CD4-positive, alpha-beta T cell treated with Interleukin-4 for 4 hours (primary cell): ENCODE data around the gene GFPT1.
A peak's percentile ranks its signal among the peaks of the same experiment; 100 is the strongest.
"Not testable (repeated sequence)": the region's sequence is repeated elsewhere in the genome, so short reads cannot be mapped to it uniquely, and the experiment has no call there.

ENCODE experiments used
- DNase-seq: peaks from one replicate; pipeline ENCODE4 v3.0.0-alpha.2; 2020

The GFPT1 gene

DNA sequence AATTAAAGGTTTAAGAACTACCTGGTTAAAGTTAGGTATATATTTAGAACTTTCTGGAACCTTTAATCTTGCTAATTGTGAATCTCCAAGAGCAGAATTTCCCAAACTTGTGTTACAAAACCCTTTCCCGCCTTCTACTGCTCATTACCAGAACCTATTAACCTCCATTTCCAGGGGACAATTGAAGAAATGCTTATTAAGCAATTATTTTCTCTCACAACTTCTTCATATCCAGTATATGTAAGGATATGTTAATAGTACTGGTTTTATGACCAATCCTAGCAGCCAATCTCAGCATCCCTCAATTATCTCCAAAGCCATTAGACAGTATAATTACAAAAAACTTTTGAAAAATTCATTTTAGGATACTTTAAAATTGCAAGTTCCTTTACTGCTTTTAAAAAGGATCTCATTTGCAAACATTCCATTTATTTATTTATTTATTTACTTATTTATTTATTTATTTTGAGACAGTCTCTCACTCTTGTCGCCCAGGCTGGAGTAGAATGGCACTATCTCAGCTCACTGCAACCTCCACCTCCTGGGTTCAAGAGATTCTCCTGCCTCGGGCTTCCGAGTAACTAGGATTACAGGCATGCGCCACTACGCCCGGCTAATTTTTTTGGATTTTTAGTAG lies 3.7 kb downstream of the GFPT1 start:
- DNase-seq = no peak

DNA sequence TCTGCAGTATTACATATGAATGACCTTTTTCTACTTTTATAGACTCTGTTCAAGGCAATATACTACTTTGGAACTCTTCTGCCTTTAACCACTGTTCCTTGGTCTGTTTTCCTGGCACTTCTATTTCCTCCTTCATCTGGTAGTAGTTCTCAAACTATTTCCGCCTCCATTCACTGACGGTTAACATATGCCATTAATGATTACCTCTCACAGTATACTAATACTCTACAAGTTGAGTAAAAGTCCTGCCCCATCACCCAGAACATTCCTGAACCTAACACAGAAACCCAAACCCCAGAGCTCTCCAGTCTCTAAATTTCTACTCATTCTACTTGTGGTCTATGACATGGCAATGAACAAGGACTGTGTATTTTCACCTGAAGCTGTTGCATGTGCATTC lies 4.5 kb downstream of the GFPT1 start:
- no peak for DNase-seq

DNA sequence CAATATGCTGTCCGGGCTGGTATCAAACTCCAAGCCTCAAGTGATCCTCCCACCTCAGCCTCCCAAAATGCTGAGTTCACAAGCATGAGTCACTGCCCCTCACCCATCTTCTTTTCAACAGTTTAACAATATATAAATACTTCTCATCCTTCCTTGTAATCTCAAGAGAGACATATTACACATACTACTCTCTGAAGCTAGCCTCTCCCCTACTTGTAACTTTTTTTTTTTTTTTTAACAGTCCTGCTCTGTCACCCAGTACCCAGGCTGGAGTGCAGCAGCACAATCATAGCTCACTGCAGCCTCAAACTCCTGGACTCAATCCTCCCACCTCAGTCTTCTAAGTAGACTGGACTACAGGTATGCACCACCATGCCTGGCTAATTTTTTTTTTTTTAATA lies 5.7 kb downstream of the GFPT1 start:
- no peak for DNase-seq

DNA sequence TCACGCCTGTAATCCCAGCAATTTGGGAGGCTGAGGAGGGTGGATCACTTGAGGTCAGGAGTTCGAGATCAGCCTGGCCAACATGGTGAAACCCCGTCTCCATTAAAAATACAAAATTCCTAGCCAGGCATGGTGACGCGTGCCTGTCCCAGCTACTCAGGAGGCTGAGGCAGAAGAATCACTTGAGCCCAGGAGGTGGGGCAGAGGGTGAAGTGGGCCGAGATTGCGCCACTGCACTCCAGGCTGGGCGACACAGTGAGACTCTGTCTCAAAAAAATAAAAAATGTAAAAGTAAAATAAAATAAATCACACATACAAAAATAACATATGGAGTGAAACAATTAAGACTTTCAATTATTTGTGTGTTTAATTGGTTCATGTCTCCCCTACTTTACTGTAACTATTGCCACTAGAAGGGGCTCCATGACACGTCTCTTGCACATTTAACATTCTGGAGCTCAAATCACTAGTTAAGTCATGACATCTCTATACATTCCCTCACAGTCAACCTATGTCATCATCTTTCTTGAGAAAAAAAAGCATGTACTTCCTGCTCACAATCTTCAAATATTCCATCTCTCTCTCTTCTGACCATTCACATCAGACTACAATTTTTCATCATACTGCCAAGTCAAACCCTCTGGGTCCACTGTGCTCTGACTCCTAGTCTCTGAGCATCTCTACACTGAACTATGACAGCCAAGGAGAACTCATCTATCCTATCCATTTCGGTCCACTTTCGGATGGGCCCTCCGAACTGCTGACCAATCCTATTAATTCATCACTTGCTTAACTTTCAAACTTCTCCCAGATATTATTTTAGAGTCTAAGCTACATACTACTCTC lies 6.7 kb downstream of the GFPT1 start:
- DNase-seq = no peak

DNA sequence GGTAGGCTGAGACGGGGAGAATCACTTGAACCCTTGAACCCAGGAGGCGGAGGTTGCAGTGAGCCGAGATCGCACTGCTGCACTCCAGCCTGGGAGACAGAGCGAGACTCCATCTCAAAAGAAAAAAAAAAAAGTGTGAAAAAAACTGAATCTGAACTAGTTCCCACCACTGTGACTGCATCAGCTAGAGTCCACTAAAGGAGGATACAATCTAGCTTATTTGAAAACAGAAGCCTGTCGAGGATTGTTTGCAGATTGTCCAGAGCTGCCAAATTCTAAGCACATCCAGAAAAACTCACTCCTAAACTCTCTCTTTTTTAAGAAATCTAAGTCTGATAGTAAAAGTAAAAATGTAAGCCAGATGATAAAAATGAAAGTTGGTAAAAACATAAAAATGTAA lies 10.6 kb downstream of the GFPT1 start:
- DNase-seq = no peak

DNA sequence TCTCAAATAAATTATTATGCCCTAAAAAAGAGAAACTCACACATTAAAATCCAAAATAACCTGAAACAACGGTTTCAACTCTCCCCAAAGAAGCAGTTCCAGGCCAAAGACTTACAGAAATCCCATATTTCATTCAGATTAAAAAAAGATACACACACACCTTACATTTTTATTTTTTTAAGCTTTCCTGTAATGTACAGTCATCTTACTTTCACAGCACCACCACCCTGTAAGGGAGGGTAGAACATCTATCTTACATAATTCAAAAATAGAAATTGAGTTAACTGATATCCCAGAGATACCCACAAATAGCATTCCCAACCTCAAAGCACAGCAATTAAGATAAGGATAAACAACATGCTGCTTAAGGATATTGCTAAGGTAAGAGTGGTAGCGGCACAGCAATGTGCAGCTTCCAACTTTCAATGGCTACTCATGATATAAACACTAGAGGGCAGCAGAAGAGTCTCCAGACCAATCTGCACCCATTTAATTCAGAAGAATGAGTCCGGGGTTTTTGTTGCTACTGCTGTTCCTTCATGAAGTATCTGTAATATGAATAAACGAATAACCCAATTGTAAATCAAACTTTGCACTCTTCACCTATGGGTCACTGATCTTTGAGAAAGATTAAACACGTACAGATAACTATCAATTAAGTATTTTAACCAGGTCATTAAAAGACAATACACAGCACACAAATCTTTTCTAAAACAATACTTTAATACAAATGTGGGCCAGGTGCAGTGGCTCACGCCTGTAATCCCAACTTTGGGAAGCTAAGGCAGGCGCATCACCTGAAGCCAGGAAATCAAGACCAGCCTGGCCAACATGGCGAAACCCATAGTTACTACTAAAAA lies 11.3 kb downstream of the GFPT1 start:
- DNase-seq = peak; percentile 40

DNA sequence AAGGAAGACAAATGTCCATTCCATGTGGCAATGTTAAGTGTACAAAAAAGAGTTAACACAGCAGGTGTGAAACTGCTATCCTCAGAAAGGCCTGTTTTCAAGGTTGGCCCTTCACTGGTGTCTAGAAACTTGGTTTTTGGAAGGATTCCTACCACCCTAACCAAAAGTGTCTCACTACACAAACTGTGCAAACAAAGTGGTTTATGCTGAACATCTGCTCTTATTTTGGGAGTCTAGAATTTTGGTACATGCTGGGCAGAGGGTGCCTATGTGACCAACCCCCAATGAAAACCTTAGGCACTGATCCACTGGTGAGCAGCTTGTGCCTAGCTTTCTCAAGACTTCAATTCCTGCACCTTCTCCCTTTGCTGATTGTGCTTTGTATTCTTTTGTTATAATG lies 14.3 kb downstream of the GFPT1 start:
- DNase-seq = no peak

DNA sequence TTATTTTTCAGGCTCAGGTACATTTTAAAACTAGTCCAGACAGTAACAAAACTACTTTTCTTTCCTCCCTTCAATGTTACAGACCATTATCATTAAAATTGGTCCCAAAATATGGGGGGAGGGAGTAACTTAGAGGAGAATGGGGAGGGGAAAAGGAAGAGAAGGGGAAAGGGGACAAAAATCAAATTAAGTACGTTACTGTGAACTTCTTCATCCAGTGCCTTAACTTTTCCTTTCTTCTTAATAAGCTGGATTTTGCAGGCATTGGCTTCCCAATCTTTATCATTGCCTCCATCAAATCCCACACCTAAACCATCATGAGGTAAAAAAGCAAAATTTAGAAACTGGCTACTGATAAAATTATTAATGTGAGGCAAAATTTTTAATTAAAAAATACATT lies 17.2 kb downstream of the GFPT1 start:
- DNase-seq = no peak

DNA sequence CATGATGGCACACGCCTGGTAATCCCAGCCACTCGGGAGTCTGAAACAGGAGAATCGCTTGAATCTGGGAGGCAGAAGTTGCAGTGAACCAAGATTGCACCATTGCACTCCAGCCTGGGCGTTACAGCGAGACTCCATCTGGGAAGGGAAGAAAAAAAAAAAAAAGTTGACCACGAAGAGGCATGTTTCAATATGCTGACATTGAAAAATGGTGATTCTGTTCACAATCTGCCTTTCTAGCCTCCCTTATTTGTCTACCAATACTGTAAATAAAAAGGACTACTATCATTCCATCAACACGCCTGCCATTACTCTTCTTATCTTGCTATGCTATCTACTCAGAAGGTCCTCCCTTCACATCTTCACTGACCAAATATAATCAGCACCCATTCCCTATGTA lies 18.4 kb downstream of the GFPT1 start:
- no peak for DNase-seq

DNA sequence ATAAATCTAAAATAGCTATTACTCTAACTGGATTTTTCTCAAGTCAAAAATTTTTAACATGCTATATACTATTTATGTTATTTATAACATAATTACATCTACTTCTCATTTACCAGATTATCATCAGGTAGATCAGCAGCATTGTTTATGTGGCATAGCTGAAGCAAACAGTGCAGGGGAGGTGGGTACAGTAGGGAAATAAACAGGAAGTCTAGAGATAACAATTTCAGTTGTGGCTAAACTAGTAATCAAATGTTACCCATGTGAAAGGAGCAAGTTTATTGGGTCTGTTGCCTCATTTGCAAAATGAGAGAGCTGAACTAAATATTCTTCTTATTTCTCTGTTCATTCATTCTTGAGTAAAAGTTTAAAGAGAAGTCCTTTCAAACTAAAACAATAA lies 27.7 kb downstream of the GFPT1 start:
- DNase-seq = no peak

DNA sequence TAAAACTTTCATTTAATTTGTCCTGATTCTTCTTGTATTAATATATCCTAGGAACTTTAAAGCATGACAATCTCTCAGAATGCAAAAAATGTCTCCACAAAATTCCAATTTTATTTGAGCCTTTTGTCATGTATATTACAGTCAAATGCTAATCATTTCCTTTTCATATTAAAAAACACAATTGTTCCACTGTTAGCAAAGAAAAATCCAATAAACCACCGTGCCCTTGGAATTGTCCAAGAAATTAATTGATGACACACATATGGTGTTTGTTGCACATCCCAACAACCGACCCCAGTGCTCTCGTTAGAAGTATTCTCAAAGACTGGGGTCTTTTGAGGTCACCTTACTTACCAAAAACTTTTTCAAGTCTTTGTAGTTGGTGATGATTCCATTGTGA lies 28.1 kb downstream of the GFPT1 start:
- DNase-seq = no peak

DNA sequence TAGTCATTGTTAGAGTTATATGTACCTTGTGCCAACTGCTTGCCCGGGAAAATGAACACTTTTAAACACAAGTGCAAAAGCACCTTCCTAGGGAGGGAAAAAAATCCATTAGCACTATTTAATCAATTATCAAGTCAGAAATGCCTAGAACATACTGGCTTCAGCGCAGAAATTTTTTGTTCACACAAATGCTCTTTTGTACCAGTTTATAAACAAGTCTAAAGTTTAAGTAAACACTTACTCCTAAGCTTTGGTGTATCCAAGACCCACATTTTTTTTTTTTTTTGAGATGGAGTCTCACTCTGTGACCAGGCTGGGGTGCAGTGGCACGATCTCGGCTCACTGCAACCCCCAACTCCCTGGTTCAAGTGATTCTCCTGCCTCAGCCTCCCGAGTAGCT lies 30.6 kb downstream of the GFPT1 start:
- no peak for DNase-seq

DNA sequence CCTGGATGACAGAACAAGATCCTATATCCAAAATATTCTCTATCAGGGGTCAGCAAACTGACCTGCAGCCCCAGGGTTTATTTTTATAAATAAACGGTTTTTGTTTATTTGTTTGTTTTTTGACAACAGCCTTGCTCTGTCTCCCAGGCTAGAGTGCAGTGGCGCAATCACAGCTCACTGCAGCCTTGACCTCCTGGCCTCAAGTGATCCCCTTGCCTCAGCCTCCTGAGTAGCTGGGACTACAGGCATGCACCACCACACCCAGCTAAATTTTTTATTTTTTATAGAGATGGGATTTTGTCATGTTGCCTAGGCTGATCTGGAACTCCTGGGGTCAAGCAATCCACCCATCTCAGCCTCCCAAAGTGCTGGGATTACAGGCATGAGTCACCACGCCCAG lies 32.1 kb downstream of the GFPT1 start:
- DNase-seq = not testable (repeated sequence)

DNA sequence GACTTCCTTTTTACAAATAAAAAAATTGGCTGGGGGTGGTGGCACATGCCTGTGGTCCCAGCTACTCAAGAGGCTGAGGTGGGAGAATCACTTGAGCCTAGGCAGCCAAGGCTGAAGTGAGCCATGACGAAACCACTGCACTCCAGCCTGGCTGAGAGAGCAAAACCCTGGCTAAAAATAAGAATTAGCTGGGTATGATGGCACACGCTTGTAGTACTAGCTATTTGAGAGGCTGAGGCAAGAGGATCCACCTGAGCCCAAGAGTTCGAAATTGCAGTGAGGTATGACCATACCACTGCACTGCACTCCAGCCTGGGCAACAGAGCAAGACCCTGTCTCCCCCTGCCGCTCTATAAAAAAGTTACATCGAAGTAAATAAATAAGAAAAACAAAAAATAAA lies 33.7 kb downstream of the GFPT1 start:
- DNase-seq = no peak

DNA sequence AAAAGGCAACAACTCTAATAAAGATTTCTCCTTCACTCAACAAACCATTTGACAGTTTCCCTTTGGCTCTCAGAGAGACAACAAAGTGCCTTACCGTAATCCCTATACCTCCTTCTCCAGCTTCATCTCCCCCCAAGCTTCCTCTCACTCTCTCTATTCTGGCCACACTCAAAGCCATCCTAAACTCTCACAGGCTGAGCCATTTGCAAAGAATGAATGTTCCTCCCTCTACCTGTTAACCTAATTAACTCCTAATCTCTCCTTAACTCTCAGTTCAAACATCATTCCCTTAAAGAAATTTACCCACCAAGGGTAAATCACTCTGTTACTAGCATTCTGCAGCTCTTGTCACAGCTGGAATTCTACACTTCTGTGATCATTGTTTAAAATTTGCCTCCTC lies 38.2 kb downstream of the GFPT1 start:
- DNase-seq = no peak

DNA sequence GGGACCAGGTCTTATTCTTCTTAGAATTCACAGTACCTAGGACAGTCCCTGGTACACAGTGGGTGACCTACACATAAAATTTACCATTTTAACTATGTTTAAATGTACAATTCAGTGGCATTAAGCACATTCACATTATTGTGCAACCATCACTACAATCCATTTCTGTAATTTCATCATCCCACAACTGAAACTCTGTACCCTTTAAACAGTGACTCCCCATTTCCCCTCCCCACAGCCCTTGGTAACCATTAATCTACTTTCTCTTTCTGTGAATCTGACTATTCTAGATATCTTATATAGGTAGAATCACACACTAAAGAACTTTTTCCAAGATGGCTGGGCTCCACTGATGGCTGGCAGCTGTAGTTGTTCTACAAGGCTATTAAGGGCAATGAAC lies 41.6 kb downstream of the GFPT1 start:
- no peak for DNase-seq

DNA sequence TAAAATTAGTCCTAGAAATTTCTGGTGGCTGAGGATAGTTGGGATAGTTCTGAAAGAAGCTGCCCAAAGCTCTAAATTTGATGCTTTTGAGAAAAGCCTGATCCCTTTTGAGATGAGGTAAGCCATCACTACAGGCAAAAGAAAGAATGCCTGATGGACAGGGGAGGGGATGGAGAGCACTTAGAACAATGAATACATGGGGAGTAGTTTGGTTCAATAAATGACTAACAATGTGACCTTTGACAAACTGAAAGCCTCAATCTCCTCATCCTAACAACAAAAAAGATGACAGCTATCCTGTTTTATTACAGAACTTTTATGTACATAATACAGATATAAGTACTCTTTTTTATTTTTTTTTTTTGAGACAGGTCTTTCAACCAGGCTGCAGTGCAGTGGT lies 42.7 kb downstream of the GFPT1 start:
- no peak for DNase-seq

DNA sequence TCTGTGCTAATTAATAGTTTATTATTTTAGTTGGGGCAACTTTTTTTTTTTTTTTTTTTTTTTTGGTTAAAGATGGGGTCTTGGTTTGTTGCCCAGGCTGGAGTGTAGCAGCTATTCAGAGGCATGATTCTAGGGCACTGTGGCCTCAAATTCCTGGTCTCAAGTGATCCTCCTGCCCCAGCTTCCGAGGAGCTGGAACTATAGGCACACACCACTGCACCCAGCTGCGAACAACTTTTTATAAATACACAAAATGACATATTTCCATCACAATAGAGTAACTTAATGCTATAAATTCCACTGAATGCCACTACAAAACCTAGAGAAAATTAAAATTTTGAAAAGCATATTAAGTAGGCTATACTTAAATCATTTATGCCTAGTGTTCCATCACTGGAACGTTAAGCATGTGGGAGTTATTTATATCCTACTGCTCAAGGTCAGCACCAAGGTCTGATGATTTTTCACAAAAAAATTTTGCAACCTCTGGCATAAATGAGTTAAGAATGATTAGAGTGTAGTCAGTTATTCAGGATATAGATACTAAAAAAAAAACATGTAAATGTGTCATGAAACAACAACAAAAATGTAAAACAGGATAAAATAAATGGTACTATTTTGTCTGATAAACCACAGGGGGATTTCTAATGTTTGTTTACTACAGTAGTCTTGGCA lies 46.8 kb downstream of the GFPT1 start:
- DNase-seq = no peak

DNA sequence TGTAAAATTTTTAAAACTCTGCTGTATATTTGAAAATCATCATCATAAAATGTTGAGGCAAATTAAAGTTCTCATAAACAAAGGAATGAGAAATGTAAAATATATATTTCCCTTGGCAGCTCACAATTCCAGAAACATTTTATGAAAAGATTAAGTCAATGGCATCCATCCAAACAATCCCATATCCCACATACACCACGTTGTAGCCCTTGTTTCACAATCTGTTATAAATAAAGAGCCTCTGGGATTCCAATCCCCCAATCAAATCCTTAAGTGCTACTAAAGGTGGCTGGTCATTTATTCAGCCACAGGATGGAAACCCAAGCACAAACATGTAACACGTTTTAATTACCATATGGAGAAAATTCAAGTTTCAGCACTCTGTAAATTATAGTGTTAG lies 51.7 kb downstream of the GFPT1 start:
- DNase-seq = no peak

DNA sequence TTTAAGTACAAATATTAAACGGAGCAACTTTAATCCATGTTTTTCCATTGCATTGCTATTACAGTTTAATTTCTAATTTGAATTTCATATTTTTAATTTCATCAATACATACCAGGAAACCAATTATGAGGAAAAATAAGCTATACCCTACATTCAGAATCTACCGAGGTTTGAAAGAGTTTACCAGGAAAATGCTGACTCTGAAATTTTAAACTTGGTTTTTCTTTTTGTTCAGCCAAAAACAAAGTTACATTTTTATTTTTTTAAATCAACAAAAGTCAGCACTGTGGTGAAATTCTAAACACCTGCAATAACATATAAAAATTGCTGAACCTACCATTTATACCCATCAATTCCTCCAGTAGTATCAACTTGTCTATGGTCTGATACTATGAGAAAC lies 53.7 kb downstream of the GFPT1 start:
- DNase-seq = no peak

DNA sequence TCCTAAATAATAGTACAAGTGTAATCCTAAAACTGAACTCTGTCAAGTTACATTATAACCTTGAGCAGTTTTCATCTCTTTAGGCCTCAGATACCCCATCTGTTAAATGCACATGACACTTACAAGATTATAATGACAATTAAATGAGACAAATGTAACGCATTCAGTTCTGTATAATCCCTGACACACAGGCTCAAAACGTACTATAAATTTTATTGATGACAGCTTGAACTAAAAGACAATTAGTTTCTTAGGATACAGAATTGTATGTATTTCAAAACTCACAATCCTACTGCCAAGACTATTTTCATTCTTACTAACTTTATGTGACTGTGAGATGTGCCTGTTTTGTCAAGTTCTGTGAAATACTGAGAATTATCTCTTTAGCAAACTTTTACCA lies 56.2 kb downstream of the GFPT1 start:
- DNase-seq = no peak

DNA sequence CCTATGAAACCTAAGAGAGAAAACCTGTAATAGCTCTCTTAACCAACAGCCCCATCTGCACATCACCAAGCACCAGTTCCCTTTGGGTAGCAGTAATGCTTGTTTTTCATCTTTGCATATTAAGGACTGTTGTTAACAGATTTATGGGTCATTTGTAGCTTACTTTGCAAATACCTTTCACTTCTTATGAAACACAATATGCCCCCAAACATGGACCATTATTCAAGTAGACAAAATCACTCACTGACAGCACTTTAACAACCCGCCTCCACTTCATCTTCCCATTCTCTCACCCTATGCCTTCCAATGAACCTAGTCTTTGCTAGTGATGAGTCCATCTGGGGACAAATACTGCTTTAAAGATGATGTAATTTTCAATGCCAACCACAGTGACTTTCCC lies 64.4 kb downstream of the GFPT1 start:
- DNase-seq = no peak

DNA sequence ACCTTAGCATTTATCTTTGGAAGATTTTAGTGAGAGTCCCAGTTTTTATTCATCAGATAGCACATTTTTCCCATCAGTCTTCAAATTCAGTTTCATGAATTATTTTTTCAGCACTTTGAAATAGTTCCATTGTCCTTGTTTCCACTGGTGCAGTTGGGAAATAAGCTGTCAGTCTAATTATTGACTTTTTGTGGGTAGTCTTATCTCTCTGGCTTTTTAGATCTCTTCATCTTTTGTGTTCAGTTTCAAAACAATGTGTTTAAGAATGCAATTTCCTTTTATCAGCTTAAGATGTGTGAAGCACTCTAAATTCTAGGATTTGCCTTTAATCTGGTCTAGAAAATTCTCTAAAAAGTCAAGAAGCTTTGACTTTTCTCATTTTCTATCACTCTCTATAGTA lies 70.5 kb downstream of the GFPT1 start:
- DNase-seq = no peak
